Loucy (cell line): ENCODE results near the gene SFSWAP.

Experiments
- H2AFZ ChIP-seq: fragments of 200-600 bp; sonication (generic); 2 replicates; pipeline ENCODE4 v1.6.0; 2016; ENCODE audit warnings: antibody characterized with exemption, mild to moderate bottlenecking, low read length, moderate library complexity
- H3F3A ChIP-seq: fragments of 200-600 bp; 2 replicates; pipeline ENCODE4 v1.6.0; 2016; ENCODE audit warnings: antibody characterized with exemption, low read depth, mild to moderate bottlenecking
- H3K27me3 ChIP-seq: fragments of 200-600 bp; sonication (generic); 2 replicates; pipeline ENCODE4 v1.6.1; 2014; ENCODE audit warnings: low read length, mild to moderate bottlenecking; ENCODE audit not compliant: insufficient read depth, poor library complexity, severe bottlenecking
- H3K36me3 ChIP-seq: fragments of 200-600 bp; sonication (generic); 2 replicates; pipeline ENCODE4 v1.6.1; 2016; ENCODE audit warnings: low read length; ENCODE audit not compliant: insufficient read depth
- H3K4me1 ChIP-seq: fragments of 200-600 bp; sonication (generic); 2 replicates; pipeline ENCODE4 v1.5.1; 2014; ENCODE audit warnings: low read length, mild to moderate bottlenecking; ENCODE audit not compliant: insufficient read depth, poor library complexity, severe bottlenecking
- H3K4me2 ChIP-seq: fragments of 200-600 bp; sonication (generic); 2 replicates; pipeline ENCODE4 v1.6.0; 2014; ENCODE audit warnings: antibody characterized with exemption, low read length, low read depth, mild to moderate bottlenecking; ENCODE audit not compliant: poor library complexity, severe bottlenecking
- H3K4me3 ChIP-seq: fragments of 200-600 bp; sonication (generic); 2 replicates; pipeline ENCODE4 v1.5.1; 2014; ENCODE audit warnings: low read length, mild to moderate bottlenecking, mixed read lengths; ENCODE audit not compliant: poor library complexity, severe bottlenecking
- H3K79me2 ChIP-seq: fragments of 200-600 bp; sonication (generic); 2 replicates; pipeline ENCODE4 v1.6.1; 2014; ENCODE audit warnings: low read length; ENCODE audit not compliant: insufficient read depth
- H3K9ac ChIP-seq: fragments of 200-600 bp; sonication (generic); 2 replicates; pipeline ENCODE4 v1.6.0; 2014; ENCODE audit warnings: mild to moderate bottlenecking, low read depth, low read length, moderate library complexity; ENCODE audit not compliant: poor library complexity, severe bottlenecking
- H3K9me2 ChIP-seq: fragments of 200-600 bp; sonication (generic); replicated peaks from 2 replicates; pipeline ENCODE4 v1.6.1; 2016; ENCODE audit warnings: low read depth, low read length, mixed read lengths
- H3K9me3 ChIP-seq: fragments of 200-600 bp; sonication (generic); 2 replicates; pipeline ENCODE4 v1.6.1; 2014; ENCODE audit warnings: mild to moderate bottlenecking, antibody characterized with exemption, low read length, low read depth; ENCODE audit not compliant: insufficient read depth
- H4K20me1 ChIP-seq: fragments of 200-600 bp; sonication (generic); 2 replicates; pipeline ENCODE4 v1.6.0; 2014; ENCODE audit warnings: antibody characterized with exemption, low read length, mild to moderate bottlenecking; ENCODE audit not compliant: insufficient read depth, poor library complexity, severe bottlenecking
- EZH2phosphoT487 ChIP-seq: fragments of 200-600 bp; IDR thresholded peaks from 2 replicates; pipeline ENCODE4 v1.6.1; 2018; ENCODE audit warnings: antibody characterized with exemption, mild to moderate bottlenecking, moderate library complexity, borderline replicate concordance
- TF ChIP-seq, protein P1 (sequence below): fragments of 200-600 bp; sonication (generic); conservative IDR thresholded peaks from 2 replicates; pipeline ENCODE4 v1.5.1; 2014; ENCODE audit warnings: mild to moderate bottlenecking, antibody characterized with exemption, low read length

Gene SFSWAP

GRCh38 chr12:131773582-131774221 is 62.8 kb downstream of the SFSWAP start:
- Histone ChIP-seq H3K4me3 (peak overlapping the region; percentile 14), H2AFZ (no peak overlapping the region), H3F3A (no peaks in the 10 kb centered on the region), H3K4me2 (peak overlapping the region; percentile 62), H3K4me1 (peaks cover 35% of the 10 kb centered on the region), H3K9me2 (no peaks in the 10 kb centered on the region), H4K20me1 (no peaks in the 10 kb centered on the region), H3K36me3 (peaks cover 31% of the 10 kb centered on the region; the same call in 1 of the 2 replicates), H3K79me2 (no peaks in the 10 kb centered on the region; the same call in 1 of the 2 replicates), H3K9ac (peak overlapping the region; percentile 60), H3K27me3 (no peaks in the 10 kb centered on the region), H3K9me3 (no peaks in the 10 kb centered on the region)
- no peak for TF ChIP-seq EZH2phosphoT487
- TF ChIP-seq, protein P1, sequence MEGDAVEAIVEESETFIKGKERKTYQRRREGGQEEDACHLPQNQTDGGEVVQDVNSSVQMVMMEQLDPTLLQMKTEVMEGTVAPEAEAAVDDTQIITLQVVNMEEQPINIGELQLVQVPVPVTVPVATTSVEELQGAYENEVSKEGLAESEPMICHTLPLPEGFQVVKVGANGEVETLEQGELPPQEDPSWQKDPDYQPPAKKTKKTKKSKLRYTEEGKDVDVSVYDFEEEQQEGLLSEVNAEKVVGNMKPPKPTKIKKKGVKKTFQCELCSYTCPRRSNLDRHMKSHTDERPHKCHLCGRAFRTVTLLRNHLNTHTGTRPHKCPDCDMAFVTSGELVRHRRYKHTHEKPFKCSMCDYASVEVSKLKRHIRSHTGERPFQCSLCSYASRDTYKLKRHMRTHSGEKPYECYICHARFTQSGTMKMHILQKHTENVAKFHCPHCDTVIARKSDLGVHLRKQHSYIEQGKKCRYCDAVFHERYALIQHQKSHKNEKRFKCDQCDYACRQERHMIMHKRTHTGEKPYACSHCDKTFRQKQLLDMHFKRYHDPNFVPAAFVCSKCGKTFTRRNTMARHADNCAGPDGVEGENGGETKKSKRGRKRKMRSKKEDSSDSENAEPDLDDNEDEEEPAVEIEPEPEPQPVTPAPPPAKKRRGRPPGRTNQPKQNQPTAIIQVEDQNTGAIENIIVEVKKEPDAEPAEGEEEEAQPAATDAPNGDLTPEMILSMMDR = no peak

DNA sequence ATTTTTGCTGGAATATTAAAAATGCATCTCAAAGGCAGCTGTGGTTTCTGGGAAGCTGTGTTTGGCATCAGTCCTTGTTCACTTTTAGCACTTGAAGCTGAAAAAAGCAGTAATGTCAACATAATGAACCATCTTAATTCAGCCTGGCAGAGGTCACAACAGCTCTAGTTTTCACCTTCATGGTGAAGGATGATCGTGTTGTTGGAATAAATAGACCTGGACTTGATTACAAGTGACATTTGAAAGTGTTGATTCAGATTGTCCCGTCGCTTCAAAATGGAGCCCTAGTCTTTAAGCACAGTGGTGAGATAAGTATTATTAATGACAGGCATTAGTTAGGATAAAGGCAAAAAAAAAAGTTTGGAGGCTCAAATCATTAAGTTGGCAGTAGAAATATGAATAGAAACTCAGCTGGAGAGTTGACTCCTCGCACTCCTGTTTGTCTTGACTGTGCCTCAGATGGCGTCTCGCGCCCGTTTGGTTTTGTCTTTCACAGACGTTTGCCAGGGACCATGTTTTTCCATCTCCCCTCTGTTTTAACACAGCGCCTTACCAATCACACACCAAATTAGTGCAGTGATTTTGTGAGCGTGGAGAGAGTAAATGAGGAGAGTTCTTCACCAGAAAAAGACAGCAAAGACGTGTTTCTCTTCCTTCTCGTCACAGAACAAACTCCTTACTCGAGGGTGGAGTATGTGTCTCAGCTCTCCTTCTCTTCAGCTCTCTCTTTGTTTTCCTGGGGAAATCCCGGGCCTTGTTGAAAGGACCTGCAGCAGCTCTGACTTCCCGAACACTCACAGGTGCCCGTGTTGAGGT is 63.9 kb downstream of the SFSWAP start:
- H4K20me1 ChIP-seq = no peaks in the 10 kb centered on the region
- no peaks in the 10 kb centered on the region for H3K27me3 ChIP-seq
- H3K4me1 ChIP-seq = peaks cover 35% of the 10 kb centered on the region
- H3K9me3 ChIP-seq = no peaks in the 10 kb centered on the region
- H3K9ac ChIP-seq = peak overlapping the region; percentile 60
- peak overlapping the region; percentile 62 for H3K4me2 ChIP-seq
- H3F3A ChIP-seq = no peaks in the 10 kb centered on the region
- peaks cover 38% of the 10 kb centered on the region; the same call in 1 of the 2 replicates for H3K36me3 ChIP-seq
- H3K79me2 ChIP-seq = no peaks in the 10 kb centered on the region; the same call in 1 of the 2 replicates
- H2AFZ ChIP-seq = no peak overlapping the region
- no peaks in the 10 kb centered on the region for H3K9me2 ChIP-seq
- TF ChIP-seq EZH2phosphoT487 = no peak
- TF ChIP-seq, protein P1 = no peak
- H3K4me3 ChIP-seq = peak overlapping the region; percentile 14

DNA sequence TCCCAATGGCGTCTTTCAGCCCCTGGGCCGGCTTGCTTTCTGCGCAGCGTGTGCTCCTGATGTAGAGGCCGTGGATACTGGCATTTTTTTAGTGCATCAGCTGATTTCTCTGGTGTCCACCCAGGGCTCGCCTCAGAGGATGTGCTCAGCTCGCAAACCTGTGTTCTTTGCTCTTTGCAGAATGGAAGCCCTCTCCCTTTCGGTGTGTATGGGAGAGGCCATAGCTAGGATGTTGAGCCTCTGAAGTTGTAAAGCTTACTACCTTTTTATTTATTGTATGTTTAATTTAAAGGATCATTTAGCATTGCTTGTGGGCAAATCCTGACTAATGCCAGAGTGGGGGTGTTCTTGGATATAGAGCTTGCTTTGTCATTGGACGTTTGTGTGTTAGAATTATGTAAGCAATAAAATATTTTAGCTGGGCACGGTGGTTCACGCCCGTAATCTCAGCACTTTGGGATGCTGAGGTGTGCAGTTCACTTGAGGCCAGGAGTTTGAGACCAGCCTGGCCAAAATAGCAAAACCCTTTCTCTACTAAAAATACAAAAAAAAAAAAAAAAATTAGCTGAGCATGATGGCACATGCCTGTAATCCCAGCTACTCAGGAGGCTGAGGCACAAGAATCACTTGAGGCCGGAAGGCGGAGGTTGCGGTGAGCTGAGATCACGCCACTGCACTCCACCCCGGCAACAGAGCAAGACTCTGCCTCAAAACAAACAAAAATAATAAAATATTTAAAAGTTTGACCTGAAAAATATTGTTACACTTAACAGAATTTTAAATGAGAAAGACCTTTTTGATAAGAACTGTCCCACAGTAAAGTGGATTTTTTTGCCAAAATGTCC is 64.7 kb downstream of the SFSWAP start:
- H3K9ac ChIP-seq = no peak overlapping the region

More for the DNA sequence above, 64.7 kb downstream of the SFSWAP start:
- Histone ChIP-seq H3K4me2 (no peak overlapping the region), H3K36me3 (peaks cover 38% of the 10 kb centered on the region; the same call in 1 of the 2 replicates), H3K4me3 (no peak overlapping the region), H3K9me2 (no peaks in the 10 kb centered on the region), H4K20me1 (no peaks in the 10 kb centered on the region), H3K4me1 (peaks cover 35% of the 10 kb centered on the region), H2AFZ (no peak overlapping the region), H3K79me2 (no peaks in the 10 kb centered on the region; the same call in 1 of the 2 replicates), H3F3A (no peaks in the 10 kb centered on the region), H3K9me3 (no peaks in the 10 kb centered on the region), H3K27me3 (no peaks in the 10 kb centered on the region)
- TF ChIP-seq, protein P1 = no peak
- TF ChIP-seq EZH2phosphoT487 = no peak
